HEK293T (cell line): ENCODE data around the gene CXXC5.

Experiments
- CTCF ChIA-PET: fragments of 350-600 bp; formaldehyde crosslinking; extraction: SDS; loops from one replicate; lab custom pipeline; 2021; ENCODE audit warnings: antibody characterized with exemption, inconsistent platforms; lab: Yijun Ruan, JAX
- POLR2A ChIA-PET: fragments of 350-600 bp; formaldehyde crosslinking; extraction: SDS; loops from one replicate; lab custom pipeline; 2020; ENCODE audit warnings: antibody characterized with exemption, inconsistent platforms; lab: Yijun Ruan, JAX
- DNase-seq: peaks from one replicate; pipeline ENCODE4 v3.0.0; 2012; ENCODE audit warnings: mixed read lengths; ENCODE audit errors: extremely low spot score
- ARNT ChIP-seq: fragments of 450-650 bp; IDR thresholded peaks from 2 replicates; pipeline ENCODE4 v1.6.1; 2017; ENCODE audit warnings: mild to moderate bottlenecking
- BHLHE40 ChIP-seq: fragments of 450-650 bp; IDR thresholded peaks from 2 replicates; pipeline ENCODE4 v1.6.1; 2016; ENCODE audit warnings: mild to moderate bottlenecking, moderate library complexity, borderline replicate concordance
- CTBP1 ChIP-seq: fragments of 450-650 bp; IDR thresholded peaks from 2 replicates; pipeline ENCODE4 v1.6.1; 2016; ENCODE audit warnings: borderline replicate concordance
- ELF4 ChIP-seq: fragments of 450-650 bp; IDR thresholded peaks from 2 replicates; pipeline ENCODE4 v1.6.1; 2017; ENCODE audit warnings: antibody characterized with exemption
- FOXA1 ChIP-seq: fragments of 450-650 bp; IDR thresholded peaks from 2 replicates; pipeline ENCODE4 v1.6.1; 2016; ENCODE audit warnings: mild to moderate bottlenecking
- FOXK2 ChIP-seq: fragments of 450-650 bp; IDR thresholded peaks from 2 replicates; pipeline ENCODE4 v1.6.1; 2016; ENCODE audit warnings: mild to moderate bottlenecking
- FOXM1 ChIP-seq: fragments of 450-650 bp; IDR thresholded peaks from 2 replicates; pipeline ENCODE4 v1.6.1; 2017; ENCODE audit warnings: mild to moderate bottlenecking, borderline replicate concordance
- HDGF ChIP-seq: fragments of 450-650 bp; IDR thresholded peaks from 2 replicates; pipeline ENCODE4 v1.6.1; 2017; ENCODE audit warnings: antibody characterized with exemption, borderline replicate concordance
- L3MBTL2 ChIP-seq: fragments of 450-650 bp; conservative IDR thresholded peaks from 2 replicates; pipeline ENCODE4 v1.6.1; 2016; ENCODE audit warnings: mild to moderate bottlenecking
- LEF1 ChIP-seq: fragments of 450-650 bp; IDR thresholded peaks from 2 replicates; pipeline ENCODE4 v1.6.1; 2017; ENCODE audit warnings: mild to moderate bottlenecking, borderline replicate concordance
- NFRKB ChIP-seq: fragments of 450-650 bp; IDR thresholded peaks from 2 replicates; pipeline ENCODE4 v1.6.1; 2016; ENCODE audit warnings: mild to moderate bottlenecking, moderate library complexity
- PKNOX1 ChIP-seq: fragments of 450-650 bp; IDR thresholded peaks from 2 replicates; pipeline ENCODE4 v1.6.1; 2016
- SP1 ChIP-seq: fragments of 450-650 bp; IDR thresholded peaks from 2 replicates; pipeline ENCODE4 v1.6.1; 2017
- SUZ12 ChIP-seq: fragments of 450-650 bp; IDR thresholded peaks from 2 replicates; pipeline ENCODE4 v1.6.1; 2016; ENCODE audit warnings: mild to moderate bottlenecking
- TARDBP ChIP-seq: fragments of 450-650 bp; IDR thresholded peaks from 2 replicates; pipeline ENCODE4 v1.6.1; 2016
- ZNF384 ChIP-seq: fragments of 450-650 bp; IDR thresholded peaks from 2 replicates; pipeline ENCODE4 v1.6.1; 2016

The CXXC5 gene

GRCh38 chr5:139633295-139634027 is 14.7 kb upstream of the CXXC5 start:
- TF ChIP-seq TARDBP: peak; percentile 56
- TF ChIP-seq FOXM1: no peak
- no peak for TF ChIP-seq LEF1

DNA sequence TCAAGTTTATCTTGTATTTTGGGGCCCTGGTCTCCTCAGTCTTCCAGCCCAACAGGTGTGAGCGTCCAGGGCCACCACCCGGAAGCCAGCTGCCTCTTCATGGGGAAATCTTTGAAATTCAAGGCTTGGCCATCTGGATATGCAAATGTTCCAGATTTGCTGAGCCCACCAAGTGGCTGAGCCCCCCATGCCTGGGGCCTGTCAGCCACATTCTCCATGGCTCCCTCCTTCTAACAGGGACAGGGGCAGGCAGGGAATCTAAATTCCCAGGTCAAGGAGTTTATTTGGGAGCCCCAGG is 14.2 kb upstream of the CXXC5 start:
- POLR2A ChIA-PET: interaction anchor here (1.0 to 1.1 kb wide), 2 partner anchors 14 to 73 kb away, joined by 3 read pairs; partner anchors contain the start of genes CXXC5 and UBE2D2

More at GRCh38 chr5:139633295-139634027, 14.7 kb upstream of the CXXC5 start:
- CTCF ChIA-PET: interaction anchor here (0.6 to 3.3 kb wide), 24 partner anchors 9 to 622 kb away, joined by 3 to 25 read pairs (median 4); partner anchors contain the start of gene CXXC5
- POLR2A ChIA-PET: interaction anchor here (1.1 kb wide), 1 partner anchor 72 kb away, joined by 3 read pairs; the partner anchor contains the start of gene UBE2D2
- DNase-seq: peak; percentile 85

GRCh38 chr5:139634541-139634940 is 13.6 kb upstream of the CXXC5 start:
- DNase-seq: no peak
- ChIA-PET CTCF (interaction anchor here (1.4 to 3.3 kb wide), 7 partner anchors 10 to 141 kb away, joined by 5 to 25 read pairs (median 9); partner anchors contain the start of gene CXXC5), POLR2A (interaction anchor here (1.0 kb wide), 1 partner anchor 14 kb away, joined by 3 read pairs; the partner anchor contains the start of gene CXXC5)
- no peak for TF ChIP-seq HDGF
- no peak for TF ChIP-seq SUZ12
- TF ChIP-seq ARNT: no peak

More for the DNA sequence above, 14.2 kb upstream of the CXXC5 start:
- no peak for DNase-seq
- TF ChIP-seq SP1: no peak
- no peak for TF ChIP-seq CTBP1
- TF ChIP-seq TARDBP: no peak
- TF ChIP-seq BHLHE40: no peak
- CTCF ChIA-PET: interaction anchor here (0.6 to 3.3 kb wide), 18 partner anchors 8 to 335 kb away, joined by 3 to 25 read pairs (median 4); partner anchors contain the start of gene CXXC5

DNA sequence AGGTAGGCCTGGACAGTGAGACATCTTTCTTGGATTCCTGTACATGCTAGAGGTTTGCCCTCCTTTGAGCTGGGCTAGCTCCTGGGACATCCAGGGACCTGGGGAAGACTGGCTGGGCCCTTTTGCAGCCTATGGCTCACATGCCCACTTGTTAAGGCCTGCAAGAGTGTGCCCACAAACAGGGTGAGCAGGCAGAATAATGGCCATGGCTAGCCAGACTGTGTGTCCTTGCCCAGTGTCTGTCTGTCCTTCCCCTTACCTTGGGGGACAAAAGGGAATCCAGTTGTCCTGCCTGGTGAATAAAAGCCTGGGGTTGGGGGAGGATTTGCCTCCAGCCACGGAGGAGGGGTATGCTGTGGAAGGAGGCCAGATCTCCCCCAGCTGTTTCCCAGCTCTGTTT is 13.0 kb upstream of the CXXC5 start:
- POLR2A ChIA-PET: no interaction called here
- TF ChIP-seq CTBP1: no peak
- no peak for TF ChIP-seq ZNF384
- TF ChIP-seq NFRKB: no peak

DNA sequence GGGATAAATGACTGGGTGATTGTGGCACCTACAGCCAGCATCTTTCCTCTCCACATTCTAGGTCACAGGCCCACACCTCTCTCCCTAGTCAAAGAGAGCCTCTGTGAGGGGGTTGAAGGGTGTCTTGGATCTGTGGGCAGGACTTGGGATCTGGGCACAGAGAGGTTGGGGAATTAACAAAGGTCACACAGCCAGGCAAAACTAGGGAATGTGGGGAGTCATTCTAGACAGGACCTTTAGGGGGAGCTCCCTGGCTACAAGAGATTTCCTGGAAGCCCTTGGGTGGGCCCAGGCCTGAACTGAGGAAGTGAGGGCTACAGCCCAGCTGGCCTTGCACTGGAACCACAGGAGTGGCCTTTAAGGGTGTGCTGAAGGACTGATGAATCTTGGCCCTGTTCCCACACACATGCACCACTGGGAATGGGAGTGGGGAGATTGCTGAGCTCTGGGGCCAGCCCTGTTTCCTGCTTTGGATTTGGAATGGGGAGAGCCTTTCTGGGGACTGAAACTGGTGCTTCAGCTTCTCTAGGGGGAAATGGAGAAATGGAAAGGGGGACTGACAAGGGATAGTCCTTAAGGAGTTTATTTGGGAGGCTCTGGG is 12.4 kb upstream of the CXXC5 start:
- no peak for TF ChIP-seq CTBP1
- TF ChIP-seq BHLHE40: no peak
- TF ChIP-seq ELF4: no peak
- no peak for TF ChIP-seq LEF1
- no peak for TF ChIP-seq ARNT
- no peak for TF ChIP-seq SUZ12
- TF ChIP-seq PKNOX1: no peak
- no peak for TF ChIP-seq SP1
- TF ChIP-seq HDGF: no peak
- no peak for TF ChIP-seq NFRKB
- TF ChIP-seq FOXA1: no peak
- TF ChIP-seq FOXK2: no peak
- POLR2A ChIA-PET: interaction anchor here (0.7 kb wide), 1 partner anchor 12 kb away, joined by 4 read pairs; the partner anchor contains the start of gene CXXC5
- DNase-seq: no peak
- CTCF ChIA-PET: interaction anchor here (0.5 to 3.3 kb wide), 13 partner anchors 8 to 411 kb away, joined by 3 to 25 read pairs (median 4); partner anchors contain the start of gene CXXC5

More for the DNA sequence above, 13.0 kb upstream of the CXXC5 start:
- no peak for DNase-seq
- CTCF ChIA-PET: interaction anchor here (0.5 to 3.3 kb wide), 9 partner anchors 8 to 136 kb away, joined by 3 to 25 read pairs (median 4); partner anchors contain the start of gene CXXC5

- CTCF ChIA-PET: interaction anchor here (0.6 to 3.3 kb wide), 13 partner anchors 9 to 411 kb away, joined by 3 to 25 read pairs (median 4); partner anchors contain the start of gene CXXC5
- TF ChIP-seq FOXM1 (no peak), LEF1 (no peak), BHLHE40 (no peak), SUZ12 (no peak), SP1 (no peak), ZNF384 (no peak), CTBP1 (no peak), HDGF (no peak), PKNOX1 (no peak), L3MBTL2 (no peak), NFRKB (no peak), ELF4 (no peak), ARNT (no peak)
Observed at GRCh38 chr5:139636207-139636792, 11.8 kb upstream of the CXXC5 start.

GRCh38 chr5:139636975-139637408 is 11.2 kb upstream of the CXXC5 start:
- ChIA-PET POLR2A (interaction anchor here (1.1 to 2.8 kb wide), 3 partner anchors 11 to 76 kb away, joined by 3 to 15 read pairs (median 4); partner anchors contain the start of genes CXXC5 and UBE2D2), CTCF (interaction anchor here (1.1 kb wide), 2 partner anchors 11 to 128 kb away, joined by 3 to 4 read pairs; partner anchors contain the start of gene CXXC5)
- TF ChIP-seq CTBP1 (no peak), FOXM1 (no peak)
- DNase-seq: no peak

More at GRCh38 chr5:139636207-139636792, 11.8 kb upstream of the CXXC5 start:
- POLR2A ChIA-PET: interaction anchor here (0.7 to 2.8 kb wide), 3 partner anchors 11 to 75 kb away, joined by 4 to 15 read pairs (median 4); partner anchors contain the start of genes CXXC5 and UBE2D2
- no peak for DNase-seq
